Gastroesophageal sphincter (tissue), 4 donors: ENCODE data around the gene FMN2. TPM values are rescaled to one million over a fixed set of nuclear protein-coding genes. Genes with fewer than 3 reads are reported as not detected.

ENCODE experiments used
- ATAC-seq: fragments of 150-250 bp; one replicate; pipeline ENCODE4 v1.9.1; 2016; ENCODE audit warnings: mild to moderate bottlenecking, moderate library complexity
- H3K27ac ChIP-seq, 4 donors: fragments of 200-600 bp; sonication (generic) in 3 of 4; 1 replicate in 3 of 4; 2 replicates in 1 of 4; pipeline ENCODE4 v1.5.1; 2016 to 2019
- H3K27me3 ChIP-seq: fragments of 200-600 bp; sonication (generic); one replicate; pipeline ENCODE4 v1.5.1; 2019
- H3K36me3 ChIP-seq, 2 donors: fragments of 200-600 bp; sonication (generic); one replicate each; pipeline ENCODE4 v1.5.1; 2019; ENCODE audit warnings: control low read depth in 1 of 2
- H3K4me1 ChIP-seq, 3 donors: fragments of 200-600 bp; sonication (generic); 1 replicate in 2 of 3; 2 replicates in 1 of 3; pipeline ENCODE4 v1.5.1; 2016 to 2019; ENCODE audit warnings: control low read depth in 2 of 3
- H3K4me3 ChIP-seq, 2 donors: fragments of 200-600 bp; sonication (generic); one replicate each; pipeline ENCODE4 v1.5.1; 2019; ENCODE audit warnings: mild to moderate bottlenecking in 1 of 2, moderate library complexity in 1 of 2
- H3K9me3 ChIP-seq, 3 donors: fragments of 200-600 bp; sonication (generic); one replicate each; pipeline ENCODE4 v1.5.1; 2017 to 2019; ENCODE audit warnings: control low read depth in 2 of 3
- CTCF ChIP-seq, 4 experiments: fragments of 200-600 bp in 2 of 4; fragments of 450-650 bp in 2 of 4; sonication (generic) in 1 of 4; IDR thresholded peaks; one replicate each; pipeline ENCODE4 v1.5.1; 2017 to 2019; ENCODE audit warnings: antibody characterized with exemption in 4 of 4, mild to moderate bottlenecking in 2 of 4, moderate library complexity in 2 of 4
- EP300 ChIP-seq: sonication (generic); formaldehyde crosslinking; IDR thresholded peaks from one replicate; pipeline ENCODE4 v1.6.1; 2017; ENCODE audit warnings: antibody characterized with exemption, mild to moderate bottlenecking
- POLR2A ChIP-seq, 2 donors: fragments of 450-650 bp; IDR thresholded peaks; one replicate each; pipeline ENCODE4 v1.6.1; 2017; ENCODE audit warnings: antibody characterized with exemption in 2 of 2, mild to moderate bottlenecking in 2 of 2, moderate library complexity in 1 of 2
- POLR2AphosphoS5 ChIP-seq: sonication (generic); formaldehyde crosslinking; IDR thresholded peaks from one replicate; pipeline ENCODE4 v1.6.1; 2017; ENCODE audit warnings: antibody characterized with exemption
- WGBS, 2 donors: methylation state at CpG; one replicate each; pipeline ENCODE4 v1.1.5; 2018; ENCODE audit warnings: low coverage in 1 of 2; 5-methylcytosine and 5-hydroxymethylcytosine counted together
- total RNA-seq, 4 donors: library from RNA; depleted of rRNA; stranded (reverse); fragments of >200 nt; gene quantifications; one replicate each; pipeline ENCODE4 v1.1.0, GENCODE V29; 2016

The FMN2 gene
- total RNA-seq, 4 donors from 2014 or later: 0.27 to 8.6 (median 2.7) TPM

- no peak overlapping the region for H3K27ac ChIP-seq
- ATAC-seq: no peak
- H3K27me3 ChIP-seq: no peaks in the 10 kb centered on the region
- H3K36me3 ChIP-seq: no peaks in the 10 kb centered on the region
- no peaks in the 10 kb centered on the region for H3K9me3 ChIP-seq
- no peak for TF ChIP-seq CTCF (IDR thresholded peaks at IDR 0.05)
- TF ChIP-seq POLR2A (IDR thresholded peaks at IDR 0.05): no peak
- no peak for TF ChIP-seq EP300
- TF ChIP-seq POLR2AphosphoS5: no peak
- peaks cover 0 to 32% (median 9%) of the 10 kb centered on the region in 3 donors for H3K4me1 ChIP-seq
- H3K4me3 ChIP-seq: no peak overlapping the region
- 75 to 94% methylated on average over 3 to 7 of the region's 12 CpGs for WGBS, 2 donors
Observed at GRCh38 chr1:240405751-240406150, 314.1 kb downstream of the FMN2 start.

GRCh38 chr1:240407407-240407806 is 315.7 kb downstream of the FMN2 start:
- Histone ChIP-seq H3K27me3 (no peaks in the 10 kb centered on the region), H3K4me1 (peaks cover 0 to 21% (median 6%) of the 10 kb centered on the region in 3 donors), H3K4me3 (no peak overlapping the region), H3K9me3 (no peaks in the 10 kb centered on the region), H3K36me3 (no peaks in the 10 kb centered on the region), H3K27ac (no peak overlapping the region)
- TF ChIP-seq POLR2A (IDR thresholded peaks at IDR 0.05) (no peak), CTCF (IDR thresholded peaks at IDR 0.05) (no peak), EP300 (no peak), POLR2AphosphoS5 (no peak)
- WGBS, 2 donors: 60% methylated on average over 1 of the region's 5 CpGs; no CpG with 5 or more reads in 1 of the 2 donors
- no peak for ATAC-seq

- H3K4me1 ChIP-seq: peaks cover 0 to 4% (median 0%) of the 10 kb centered on the region in 3 donors
- H3K9me3 ChIP-seq: no peaks in the 10 kb centered on the region
- TF ChIP-seq POLR2A (IDR thresholded peaks at IDR 0.05) (no peak), EP300 (no peak), CTCF (IDR thresholded peaks at IDR 0.05) (no peak), POLR2AphosphoS5 (no peak)
- ATAC-seq: no peak
- H3K27ac ChIP-seq: no peak overlapping the region
- H3K36me3 ChIP-seq: no peaks in the 10 kb centered on the region
- H3K4me3 ChIP-seq: no peak overlapping the region
- no peaks in the 10 kb centered on the region for H3K27me3 ChIP-seq
Observed at GRCh38 chr1:240409615-240410014, 317.9 kb downstream of the FMN2 start.

GRCh38 chr1:240413732-240414131 is 322.0 kb downstream of the FMN2 start:
- ATAC-seq: no peak
- H3K36me3 ChIP-seq: no peaks in the 10 kb centered on the region
- no peaks in the 10 kb centered on the region for H3K27me3 ChIP-seq

More at GRCh38 chr1:240413732-240414131, 322.0 kb downstream of the FMN2 start:
- no peaks in the 10 kb centered on the region for H3K4me1 ChIP-seq
- TF ChIP-seq CTCF (IDR thresholded peaks at IDR 0.05) (no peak), POLR2AphosphoS5 (no peak), EP300 (no peak), POLR2A (IDR thresholded peaks at IDR 0.05) (no peak)
- no peak overlapping the region for H3K4me3 ChIP-seq
- H3K27ac ChIP-seq: no peak overlapping the region
- WGBS, 2 donors: 72 to 79% methylated on average over 4 to 5 of the region's 5 CpGs
- H3K9me3 ChIP-seq: no peaks in the 10 kb centered on the region
